Ovary (tissue), 9 donors: Measurements from ENCODE around the gene SH2D7. TPM values are rescaled to one million over a fixed set of nuclear protein-coding genes. Genes with fewer than 3 reads are reported as not detected.

Experiments
- DNase-seq, 5 donors: peaks; one replicate each; pipeline ENCODE4 v3.0.0-alpha.2; 2019 to 2020
- H3K27ac ChIP-seq, 2 donors: fragments of 200-600 bp; one replicate each; pipeline versions ENCODE4 v1.5.1 to v1.8.0; 2019 to 2022
- H3K27me3 ChIP-seq: fragments of 200-600 bp; one replicate; pipeline ENCODE4 v1.8.0; 2022
- H3K36me3 ChIP-seq: fragments of 200-600 bp; sonication (generic); one replicate; pipeline ENCODE4 v1.5.1; 2019
- H3K4me1 ChIP-seq: one replicate; pipeline ENCODE4 v1.8.1; 2013; ENCODE audit warnings: mild to moderate bottlenecking, moderate library complexity; ENCODE audit not compliant: insufficient read depth
- H3K4me3 ChIP-seq: fragments of 200-600 bp; sonication (generic); one replicate; pipeline ENCODE4 v1.5.1; 2017
- H3K9me3 ChIP-seq, 2 donors: fragments of 200-600 bp in 1 of 2; sonication (generic) in 1 of 2; one replicate each; pipeline versions ENCODE4 v1.5.1 to v1.8.1; 2013 to 2019; ENCODE audit warnings: mild to moderate bottlenecking in 1 of 2, moderate library complexity in 1 of 2
- EP300 ChIP-seq: sonication (generic); formaldehyde crosslinking; IDR thresholded peaks from one replicate; pipeline ENCODE4 v1.6.1; 2017; ENCODE audit warnings: antibody characterized with exemption
- POLR2A ChIP-seq: fragments of 450-650 bp; IDR thresholded peaks from one replicate; pipeline ENCODE4 v1.6.1; 2017; ENCODE audit warnings: antibody characterized with exemption, mild to moderate bottlenecking, moderate library complexity
- WGBS, 3 donors: extraction: QIAGEN DNeasy Blood & Tissue Kit in 1 of 3; methylation state at CpG; one replicate each; pipeline versions ENCODE4 v1.1.5 to v1.1.7; 2013 to 2017; 5-methylcytosine and 5-hydroxymethylcytosine counted together
- intact Hi-C, 4 donors: fragments of 100-400 bp; cut with DNase I; formaldehyde crosslinking; loops; one replicate each; pipeline versions ENCODE4 v1.11.0 to v1.15.1; 2022 to 2023
- polyA plus RNA-seq, 2 donors: library from polyadenylated mRNA; stranded (reverse); fragments of 200-250 nt in 1 of 2; fragments of 350-450 nt in 1 of 2; fragmentation: Illumina TruSeq in 1 of 2; extraction: RNeasy Lipid Tissue Mini Kit (QIAGEN cat#74804) in 1 of 2; gene quantifications; one replicate each; pipeline ENCODE4 v1.2.3, GENCODE V29; 2013 to 2014
- total RNA-seq, 7 donors: library from RNA; depleted of rRNA in 2 of 7; stranded (reverse); fragments of >200 nt in 2 of 7; fragmentation: NEBNext Ultra II Directional in 3 of 7; extraction: Animal tissue kit (Norgen Biotek cat#: 25700) in 3 of 7; gene quantifications; one replicate each; pipeline versions ENCODE4 v1.1.0 to v1.2.4, GENCODE V29; 2016 to 2023
- TF ChIP-seq, protein P1 (sequence below), 3 donors: fragments of 450-650 bp in 2 of 3; fragments of 200-600 bp in 1 of 3; IDR thresholded peaks; one replicate each; pipeline versions ENCODE4 v1.5.1 to v1.8.0; 2016 to 2022; ENCODE audit warnings: antibody characterized with exemption in 3 of 3, mild to moderate bottlenecking in 1 of 3
- donor health status: DM: no; HTN: no; CAD: no; lungs with moderate emphysema.
- donor health status: DM: no; HTN: no; CAD: no.
- donor health status: Bipolar disorder and iron deficiency.
- donor health status: DM: yes; HTN: yes; CAD: no.
- donor health status: DM: no; HTN: no; CAD: no.
- donor health status: DM: yes; HTN: yes; CAD: no.

SH2D7 gene
- total and polyA plus RNA-seq, 9 donors = not detected

DNA sequence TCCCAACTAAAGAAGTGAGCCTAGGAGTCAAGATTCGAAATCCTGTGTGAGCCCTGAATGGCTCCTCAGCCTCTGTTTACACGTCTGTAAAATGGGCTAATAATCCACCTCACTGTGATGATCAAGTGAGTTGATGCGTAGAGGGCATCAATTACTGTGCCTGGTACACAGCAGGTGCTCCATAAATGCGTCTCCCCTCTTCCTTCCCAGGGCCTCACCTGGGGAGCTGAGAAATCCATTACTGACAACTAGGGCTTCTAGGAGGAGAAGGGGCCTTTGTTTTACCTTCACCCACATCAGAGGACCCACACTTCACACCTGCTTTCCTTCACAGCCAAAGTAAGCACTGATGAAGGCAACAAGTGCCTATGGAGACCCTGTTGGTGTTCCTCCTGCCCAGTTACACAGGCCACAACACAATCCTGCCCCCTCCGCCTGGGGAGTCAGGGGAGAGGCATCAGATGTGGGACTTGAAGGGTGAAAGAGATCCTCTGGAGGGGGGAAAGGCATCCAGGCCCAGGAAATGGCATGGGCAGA, 37.5 kb downstream of the SH2D7 start:
- intact Hi-C loops = loop anchor here (5.0 to 10.0 kb wide), 4 partner anchors 65 to 295 kb away; partner anchors contain the start of gene ACSBG1 (in 1 of the 4)

DNA sequence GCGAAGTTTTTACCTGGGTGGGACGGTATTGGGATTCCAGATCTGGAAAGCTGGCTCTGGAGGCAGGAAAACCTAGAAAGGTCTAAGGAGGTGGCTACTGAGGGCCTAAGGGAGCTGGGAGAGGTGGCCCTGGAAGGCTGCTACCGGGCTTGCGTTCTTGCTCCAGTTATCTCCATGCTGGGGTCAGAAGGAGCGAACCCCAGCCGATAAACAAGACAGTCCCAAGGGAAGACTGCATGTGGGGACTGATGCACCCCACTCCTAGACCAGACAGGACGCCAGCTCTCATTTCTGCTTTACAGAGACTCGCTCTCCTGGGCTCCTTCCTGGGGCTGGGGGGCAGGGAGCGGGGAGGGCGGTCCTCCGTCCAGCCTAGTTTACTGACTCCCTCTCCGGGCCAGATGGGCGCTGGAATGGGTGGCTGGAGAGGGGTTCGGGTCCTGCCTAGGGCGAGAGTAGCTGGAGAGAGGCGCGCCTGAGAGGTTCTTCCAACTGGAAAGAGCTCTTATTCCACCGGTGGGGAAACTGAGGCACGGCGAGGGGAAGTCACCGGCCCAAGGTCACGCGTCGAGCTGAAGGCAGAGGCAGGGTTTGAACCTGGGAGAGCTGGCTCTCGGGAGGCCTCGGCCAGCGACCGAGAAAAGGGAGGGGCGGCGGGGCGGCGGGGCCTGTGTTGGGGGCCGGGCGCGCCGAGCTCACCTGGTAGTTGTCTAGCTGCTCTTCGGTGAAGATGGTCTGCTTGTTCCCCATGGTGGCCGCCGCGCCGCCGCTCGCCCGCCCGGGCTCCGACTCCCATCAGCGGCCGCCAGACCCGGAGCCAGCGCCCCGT, 38.3 kb downstream of the SH2D7 start:
- Histone ChIP-seq H3K27ac (peak overlapping the region; percentile 78 to 89), H3K4me3 (peak overlapping the region; percentile 48), H3K27me3 (no peaks in the 10 kb centered on the region), H3K4me1 (no peaks in the 10 kb centered on the region), H3K36me3 (no peaks in the 10 kb centered on the region), H3K9me3 (no peaks in the 10 kb centered on the region)
- TF ChIP-seq, protein P1, sequence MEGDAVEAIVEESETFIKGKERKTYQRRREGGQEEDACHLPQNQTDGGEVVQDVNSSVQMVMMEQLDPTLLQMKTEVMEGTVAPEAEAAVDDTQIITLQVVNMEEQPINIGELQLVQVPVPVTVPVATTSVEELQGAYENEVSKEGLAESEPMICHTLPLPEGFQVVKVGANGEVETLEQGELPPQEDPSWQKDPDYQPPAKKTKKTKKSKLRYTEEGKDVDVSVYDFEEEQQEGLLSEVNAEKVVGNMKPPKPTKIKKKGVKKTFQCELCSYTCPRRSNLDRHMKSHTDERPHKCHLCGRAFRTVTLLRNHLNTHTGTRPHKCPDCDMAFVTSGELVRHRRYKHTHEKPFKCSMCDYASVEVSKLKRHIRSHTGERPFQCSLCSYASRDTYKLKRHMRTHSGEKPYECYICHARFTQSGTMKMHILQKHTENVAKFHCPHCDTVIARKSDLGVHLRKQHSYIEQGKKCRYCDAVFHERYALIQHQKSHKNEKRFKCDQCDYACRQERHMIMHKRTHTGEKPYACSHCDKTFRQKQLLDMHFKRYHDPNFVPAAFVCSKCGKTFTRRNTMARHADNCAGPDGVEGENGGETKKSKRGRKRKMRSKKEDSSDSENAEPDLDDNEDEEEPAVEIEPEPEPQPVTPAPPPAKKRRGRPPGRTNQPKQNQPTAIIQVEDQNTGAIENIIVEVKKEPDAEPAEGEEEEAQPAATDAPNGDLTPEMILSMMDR (IDR thresholded peaks at IDR 0.05) = no peak
- TF ChIP-seq EP300 (no peak), POLR2A (no peak)
- peak in 3 of 5 donors; percentile 36 to 50 (median 49) for DNase-seq
- 21 to 26% (median 24%) methylated on average over 50 to 51 of the region's 51 CpGs for WGBS, 3 donors
- intact Hi-C loops = loop anchor here in 2 of 4 donors (5.0 to 10.0 kb wide), 2 partner anchors 64 to 112 kb away; no protein-coding TSS in a partner anchor

More for the DNA sequence above, 37.5 kb downstream of the SH2D7 start:
- no peak overlapping the region for H3K4me3 ChIP-seq
- DNase-seq = no peak
- no peak for TF ChIP-seq POLR2A
- no peak for TF ChIP-seq EP300
- TF ChIP-seq, protein P1 (IDR thresholded peaks at IDR 0.05) = no peak
- no peak overlapping the region for H3K27ac ChIP-seq
- no peaks in the 10 kb centered on the region for H3K4me1 ChIP-seq
- H3K9me3 ChIP-seq = no peaks in the 10 kb centered on the region
- WGBS, 3 donors = 90 to 95% (median 92%) methylated on average over 5 of the region's 5 CpGs
- H3K27me3 ChIP-seq = no peaks in the 10 kb centered on the region
- no peaks in the 10 kb centered on the region for H3K36me3 ChIP-seq

DNA sequence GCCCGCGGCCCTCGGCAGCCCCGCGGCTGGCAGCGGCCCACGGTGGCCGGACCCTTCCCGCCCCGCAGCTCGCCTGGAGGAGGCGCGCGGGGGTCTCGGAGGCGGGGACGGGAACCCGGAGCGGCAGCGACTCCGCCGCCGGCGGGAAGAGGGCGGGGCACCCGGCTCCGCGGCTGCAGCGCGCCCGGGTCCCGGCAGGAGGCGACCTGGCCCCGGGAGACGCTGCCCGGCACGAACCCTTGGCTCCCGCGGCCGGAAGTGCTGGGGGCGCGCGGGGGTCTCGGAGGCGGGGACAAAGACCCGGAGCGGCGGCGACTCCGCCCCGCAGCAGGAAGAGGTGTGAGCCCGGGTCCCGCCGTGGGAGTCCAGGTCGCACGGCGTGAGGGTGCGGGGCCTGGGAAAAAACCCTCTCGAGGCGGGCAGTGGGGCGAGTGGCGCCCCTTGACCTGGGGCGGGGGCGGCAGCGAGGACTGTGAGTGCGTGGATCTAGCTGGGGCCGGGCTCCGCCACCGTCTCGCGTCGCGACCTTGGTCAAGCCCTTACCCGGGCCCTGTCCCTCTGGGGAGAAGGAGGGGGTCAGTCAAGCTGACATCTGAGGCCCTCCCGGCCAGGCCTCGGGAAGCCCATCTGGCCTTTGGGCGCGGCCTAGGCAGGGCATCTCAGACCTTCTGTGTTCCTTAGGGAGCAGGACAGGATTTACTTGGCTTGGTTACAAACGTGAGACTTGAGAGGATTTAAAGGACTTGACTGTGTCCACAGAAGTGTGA, 39.1 kb downstream of the SH2D7 start, which contains the start of gene CIB2:
CIB2 (minus strand) TSS at position 151 of the 767 bp plus-strand sequence. CDS start 230 bp downstream, outside the sequence.
- TF ChIP-seq, protein P1 (IDR thresholded peaks at IDR 0.05) = peak; percentile 75 to 91 (median 84)
- TF ChIP-seq POLR2A (peak; percentile 35), EP300 (no peak)
- intact Hi-C loops = loop anchor here in 2 of 4 donors (5.0 to 10.0 kb wide), 2 partner anchors 63 to 111 kb away; no protein-coding TSS in a partner anchor
- Histone ChIP-seq H3K9me3 (no peaks in the 10 kb centered on the region), H3K27me3 (no peaks in the 10 kb centered on the region), H3K27ac (peak within 1 kb of the TSS; percentile 78 to 89), H3K4me3 (peak within 1 kb of the TSS; percentile 48), H3K36me3 (no peaks in the 10 kb centered on the region), H3K4me1 (no peaks in the 10 kb centered on the region)
- peak; percentile 73 to 88 (median 83) for DNase-seq
- WGBS, 3 donors = 1% methylated on average over 59 to 79 of the region's 79 CpGs

DNA sequence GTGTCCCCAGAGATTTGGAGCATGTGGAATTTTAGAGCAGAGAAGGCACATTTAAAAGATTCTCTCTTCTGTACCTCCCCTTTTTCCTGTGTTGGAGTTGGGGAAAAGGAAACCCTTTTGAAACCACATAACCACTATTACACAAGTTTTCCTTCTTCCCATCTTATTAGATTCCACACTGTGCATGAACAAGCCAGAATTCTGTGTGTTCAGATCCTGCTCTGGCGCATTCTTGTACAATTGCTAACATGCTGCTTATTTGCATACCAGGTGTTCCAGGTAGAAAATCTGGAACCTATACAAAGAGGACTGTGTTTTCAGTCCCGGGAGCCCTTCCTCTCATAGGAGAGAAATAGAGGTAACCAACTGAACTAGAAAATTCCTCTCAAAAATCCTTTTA, 41.4 kb downstream of the SH2D7 start:
- no peaks in the 10 kb centered on the region for H3K4me1 ChIP-seq
- no peak for DNase-seq
- H3K4me3 ChIP-seq = no peak overlapping the region
- H3K36me3 ChIP-seq = no peaks in the 10 kb centered on the region
- no peak overlapping the region for H3K27ac ChIP-seq
- no peaks in the 10 kb centered on the region for H3K9me3 ChIP-seq
- intact Hi-C loops = loop anchor here in 2 of 4 donors (5.0 to 10.0 kb wide), 2 partner anchors 61 to 108 kb away; no protein-coding TSS in a partner anchor
- H3K27me3 ChIP-seq = no peaks in the 10 kb centered on the region
- WGBS, 3 donors = 94 to 100% (median 98%) methylated on average over 2 of the region's 2 CpGs
- TF ChIP-seq POLR2A (no peak), EP300 (no peak)
- TF ChIP-seq, protein P1 (IDR thresholded peaks at IDR 0.05) = no peak
